Germinal center (tissue), 1 donor: ENCODE measurements around the gene PLAC9.
"Not testable (repeated sequence)": the region's sequence is repeated elsewhere in the genome, so short reads cannot be mapped to it uniquely, and the experiment has no call there.

Experiments
- DNase-seq: peaks from one replicate; pipeline ENCODE4 v3.0.0; 2012; ENCODE audit warnings: mixed read lengths, low spot score

The PLAC9 gene

GRCh38 chr10:80139265-80139664 lies 6.7 kb downstream of the PLAC9 start:
- no peak for DNase-seq

GRCh38 chr10:80140251-80140650 lies 7.7 kb downstream of the PLAC9 start:
- no peak for DNase-seq

GRCh38 chr10:80141696-80142460 lies 9.3 kb downstream of the PLAC9 start:
- DNase-seq: no peak

- peak; percentile 57 for DNase-seq
Measured at GRCh38 chr10:80144067-80144695, 11.7 kb downstream of the PLAC9 start.

GRCh38 chr10:80144696-80145131 lies 12.2 kb downstream of the PLAC9 start:
- DNase-seq: peak; percentile 19

GRCh38 chr10:80145406-80146308 lies 13.1 kb downstream of the PLAC9 start:
- DNase-seq: not testable (repeated sequence)

- DNase-seq: no peak
Measured at GRCh38 chr10:80146918-80147317, 14.4 kb downstream of the PLAC9 start.

- no peak for DNase-seq
Measured at GRCh38 chr10:80148166-80148805, 15.8 kb downstream of the PLAC9 start.

- no peak for DNase-seq
Measured at GRCh38 chr10:80149123-80149522, 16.6 kb downstream of the PLAC9 start.

- DNase-seq: no peak
Measured at GRCh38 chr10:80150172-80150571, 17.6 kb downstream of the PLAC9 start.

GRCh38 chr10:80152820-80153219 lies 20.3 kb downstream of the PLAC9 start:
- no peak for DNase-seq

GRCh38 chr10:80153460-80153859 lies 20.9 kb downstream of the PLAC9 start:
- no peak for DNase-seq

- DNase-seq: no peak
Measured at GRCh38 chr10:80154626-80154977, 22.1 kb downstream of the PLAC9 start.

- no peak for DNase-seq
Measured at GRCh38 chr10:80154978-80155695, 22.6 kb downstream of the PLAC9 start.

- DNase-seq: no peak
Measured at GRCh38 chr10:80155696-80156215, 23.2 kb downstream of the PLAC9 start.

GRCh38 chr10:80156216-80156615 lies 23.7 kb downstream of the PLAC9 start:
- DNase-seq: no peak

GRCh38 chr10:80157561-80157960 lies 25.0 kb downstream of the PLAC9 start:
- no peak for DNase-seq

GRCh38 chr10:80158126-80158525 lies 25.6 kb downstream of the PLAC9 start:
- no peak for DNase-seq

GRCh38 chr10:80158598-80159127 lies 26.1 kb downstream of the PLAC9 start:
- no peak for DNase-seq

- no peak for DNase-seq
Measured at GRCh38 chr10:80159166-80159873, 26.8 kb downstream of the PLAC9 start.
